Measurements from ENCODE around the gene SLC8B1.

DNA sequence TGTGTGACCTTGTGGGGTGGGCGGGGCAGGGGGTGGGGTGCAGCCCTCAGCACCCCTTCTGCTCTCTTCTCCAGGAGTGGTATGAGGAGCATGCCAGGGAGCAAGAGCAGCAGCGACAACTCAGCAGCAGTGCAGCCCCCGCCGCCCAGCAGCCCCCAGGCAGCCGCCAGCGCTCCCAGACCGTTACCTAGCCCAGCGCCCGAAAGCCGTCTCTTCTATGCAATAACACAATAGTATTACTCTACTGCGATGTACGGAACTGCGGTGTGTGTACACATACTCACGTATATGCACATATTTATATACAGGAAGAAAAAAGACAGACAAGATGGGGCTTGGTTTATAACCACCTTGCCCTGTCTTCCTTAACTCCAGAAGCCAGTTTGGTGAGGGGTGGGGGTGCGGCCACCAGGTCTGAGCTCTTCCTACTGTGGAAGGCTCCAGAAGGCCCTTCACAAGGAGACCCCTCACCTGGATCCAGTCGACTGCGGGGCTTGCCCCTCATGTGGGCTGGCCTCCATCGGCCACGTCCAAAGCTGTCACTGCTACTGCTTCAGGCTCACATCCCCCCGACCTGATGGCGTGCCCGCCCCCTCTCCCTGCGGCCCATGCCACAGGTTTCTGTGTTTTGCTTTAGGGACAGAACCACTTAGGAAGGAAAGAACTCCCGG is 38.9 kb downstream of the SLC8B1 start:
- TF ChIP-seq RAD21 (IDR thresholded peaks at IDR 0.05; ENCODE audit: low read length) (no peak), FOS (IDR thresholded peaks at IDR 0.05; ENCODE audit: low read depth, low read length) (no peak), RFX5 (IDR thresholded peaks at IDR 0.05; ENCODE audit: low read depth, low read length) (no peak), POLR2A (IDR thresholded peaks at IDR 0.05; ENCODE audit: low read depth, low read length) (no peak), MAZ (IDR thresholded peaks at IDR 0.05; ENCODE audit: borderline replicate concordance, low read depth, low read length) (no peak), CHD1 (IDR thresholded peaks at IDR 0.05; ENCODE audit: low read depth, low read length) (no peak), RCOR1 (IDR thresholded peaks at IDR 0.05; ENCODE audit: insufficient replicate concordance, low read length) (no peak), MXI1 (IDR thresholded peaks at IDR 0.05; ENCODE audit: borderline replicate concordance, low read depth, low read length) (no peak), CEBPB (IDR thresholded peaks at IDR 0.05; ENCODE audit: low read depth, low read length) (no peak), MAFK (IDR thresholded peaks at IDR 0.05; ENCODE audit: low read depth, low read length) (no peak), SMC3 (IDR thresholded peaks at IDR 0.05; ENCODE audit: low read depth, low read length) (no peak)
- TF ChIP-seq, protein P1, sequence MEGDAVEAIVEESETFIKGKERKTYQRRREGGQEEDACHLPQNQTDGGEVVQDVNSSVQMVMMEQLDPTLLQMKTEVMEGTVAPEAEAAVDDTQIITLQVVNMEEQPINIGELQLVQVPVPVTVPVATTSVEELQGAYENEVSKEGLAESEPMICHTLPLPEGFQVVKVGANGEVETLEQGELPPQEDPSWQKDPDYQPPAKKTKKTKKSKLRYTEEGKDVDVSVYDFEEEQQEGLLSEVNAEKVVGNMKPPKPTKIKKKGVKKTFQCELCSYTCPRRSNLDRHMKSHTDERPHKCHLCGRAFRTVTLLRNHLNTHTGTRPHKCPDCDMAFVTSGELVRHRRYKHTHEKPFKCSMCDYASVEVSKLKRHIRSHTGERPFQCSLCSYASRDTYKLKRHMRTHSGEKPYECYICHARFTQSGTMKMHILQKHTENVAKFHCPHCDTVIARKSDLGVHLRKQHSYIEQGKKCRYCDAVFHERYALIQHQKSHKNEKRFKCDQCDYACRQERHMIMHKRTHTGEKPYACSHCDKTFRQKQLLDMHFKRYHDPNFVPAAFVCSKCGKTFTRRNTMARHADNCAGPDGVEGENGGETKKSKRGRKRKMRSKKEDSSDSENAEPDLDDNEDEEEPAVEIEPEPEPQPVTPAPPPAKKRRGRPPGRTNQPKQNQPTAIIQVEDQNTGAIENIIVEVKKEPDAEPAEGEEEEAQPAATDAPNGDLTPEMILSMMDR (conservative IDR thresholded peaks at IDR 0.05; ENCODE audit: low read depth, low read length), result no peak
- TF ChIP-seq, protein P2, sequence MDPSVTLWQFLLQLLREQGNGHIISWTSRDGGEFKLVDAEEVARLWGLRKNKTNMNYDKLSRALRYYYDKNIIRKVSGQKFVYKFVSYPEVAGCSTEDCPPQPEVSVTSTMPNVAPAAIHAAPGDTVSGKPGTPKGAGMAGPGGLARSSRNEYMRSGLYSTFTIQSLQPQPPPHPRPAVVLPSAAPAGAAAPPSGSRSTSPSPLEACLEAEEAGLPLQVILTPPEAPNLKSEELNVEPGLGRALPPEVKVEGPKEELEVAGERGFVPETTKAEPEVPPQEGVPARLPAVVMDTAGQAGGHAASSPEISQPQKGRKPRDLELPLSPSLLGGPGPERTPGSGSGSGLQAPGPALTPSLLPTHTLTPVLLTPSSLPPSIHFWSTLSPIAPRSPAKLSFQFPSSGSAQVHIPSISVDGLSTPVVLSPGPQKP (IDR thresholded peaks at IDR 0.05; ENCODE audit: borderline replicate concordance, low read depth, low read length), result no peak

All from IMR-90 (cell line).